H9 (cell line): ENCODE results near the gene JAKMIP3. TPM values are rescaled to one million over a fixed set of nuclear protein-coding genes. Genes with fewer than 3 reads are reported as not detected.

ENCODE experiments used
- DNase-seq: peaks from one replicate; pipeline ENCODE4 v3.0.0-alpha.2; 2017
- H2AFZ ChIP-seq: one replicate; pipeline ENCODE4 v1.6.1; 2013; ENCODE audit warnings: mild to moderate bottlenecking, low read length, control low read depth, moderate library complexity
- H2AK5ac ChIP-seq: 2 replicates; pipeline ENCODE4 v1.6.1; 2013; ENCODE audit warnings: low read length, control low read depth, mixed read lengths; ENCODE audit not compliant: insufficient read length
- H2BK120ac ChIP-seq: one replicate; pipeline ENCODE4 v1.6.1; 2013; ENCODE audit warnings: low read depth, mild to moderate bottlenecking, low read length, control low read depth, inconsistent platforms; ENCODE audit not compliant: poor library complexity, severe bottlenecking
- H2BK12ac ChIP-seq: 2 replicates; pipeline ENCODE4 v1.6.1; 2013; ENCODE audit warnings: low read length, control low read depth, mixed read lengths, low read depth; ENCODE audit not compliant: insufficient read length
- H2BK15ac ChIP-seq: 2 replicates; pipeline ENCODE4 v1.6.1; 2013; ENCODE audit warnings: low read depth, low read length, control low read depth
- H2BK20ac ChIP-seq: one replicate; pipeline ENCODE4 v1.6.1; 2013; ENCODE audit warnings: low read depth, mild to moderate bottlenecking, low read length, control low read depth, inconsistent platforms; ENCODE audit not compliant: poor library complexity, severe bottlenecking
- H2BK5ac ChIP-seq: 2 replicates; pipeline ENCODE4 v1.6.1; 2013; ENCODE audit warnings: low read length, control low read depth, mixed read lengths; ENCODE audit not compliant: insufficient read length
- H3K14ac ChIP-seq: 2 replicates; pipeline ENCODE4 v1.6.1; 2013; ENCODE audit warnings: low read length, control low read depth; ENCODE audit not compliant: insufficient read depth
- H3K18ac ChIP-seq: 2 replicates; pipeline ENCODE4 v1.6.1; 2013; ENCODE audit warnings: low read depth, mild to moderate bottlenecking, mixed read lengths, low read length, control low read depth; ENCODE audit not compliant: insufficient read length
- H3K23ac ChIP-seq: 2 replicates; pipeline ENCODE4 v1.6.1; 2013; ENCODE audit warnings: low read length, control low read depth, mixed read lengths, low read depth; ENCODE audit not compliant: insufficient read length
- H3K23me2 ChIP-seq: 2 replicates; pipeline ENCODE4 v1.6.1; 2013; ENCODE audit warnings: low read depth, mild to moderate bottlenecking, mixed read lengths, low read length, control low read depth; ENCODE audit not compliant: insufficient read length, poor library complexity, severe bottlenecking
- H3K27ac ChIP-seq: 2 replicates; pipeline ENCODE4 v1.5.1; 2013; ENCODE audit warnings: low read length, control low read depth, mixed read lengths, low read depth; ENCODE audit not compliant: insufficient read length
- H3K27me3 ChIP-seq: 2 replicates; pipeline ENCODE4 v1.6.1; 2013; ENCODE audit warnings: low read length, control low read depth, inconsistent platforms; ENCODE audit not compliant: insufficient read depth
- H3K4ac ChIP-seq: 2 replicates; pipeline ENCODE4 v1.6.1; 2013; ENCODE audit warnings: low read depth, mild to moderate bottlenecking, control low read depth, inconsistent platforms, low read length, moderate library complexity
- H3K4me1 ChIP-seq: 2 replicates; pipeline ENCODE4 v1.6.1; 2013; ENCODE audit warnings: low read length, control low read depth, inconsistent platforms; ENCODE audit not compliant: insufficient read depth
- H3K4me2 ChIP-seq: 2 replicates; pipeline ENCODE4 v1.6.1; 2013; ENCODE audit warnings: low read length, control low read depth, mixed read lengths; ENCODE audit not compliant: insufficient read length, insufficient read depth
- H3K56ac ChIP-seq: 2 replicates; pipeline ENCODE4 v1.6.1; 2013; ENCODE audit warnings: low read depth, mild to moderate bottlenecking, mixed read lengths, low read length, control low read depth; ENCODE audit not compliant: insufficient read length
- H3K79me1 ChIP-seq: 2 replicates; pipeline ENCODE4 v1.6.1; 2013; ENCODE audit warnings: low read depth, mild to moderate bottlenecking, moderate library complexity, low read length, control low read depth, inconsistent platforms; ENCODE audit not compliant: insufficient read depth, poor library complexity, severe bottlenecking
- H3K79me2 ChIP-seq: 2 replicates; pipeline ENCODE4 v1.6.1; 2013; ENCODE audit warnings: low read length, control low read depth, inconsistent platforms; ENCODE audit not compliant: insufficient read depth
- H3K9ac ChIP-seq: 2 replicates; pipeline ENCODE4 v1.6.1; 2013; ENCODE audit warnings: low read length, control low read depth, mixed read lengths; ENCODE audit not compliant: insufficient read length; ENCODE audit errors: extremely low read depth
- H3K9me3 ChIP-seq: one replicate; pipeline ENCODE4 v1.6.1; 2013; ENCODE audit warnings: low read depth, low read length, inconsistent platforms; ENCODE audit not compliant: control insufficient read depth
- H3T11ph ChIP-seq: one replicate; pipeline ENCODE4 v1.6.1; 2013; ENCODE audit warnings: mild to moderate bottlenecking, low read length, control low read depth, inconsistent platforms
- H4K20me1 ChIP-seq: one replicate; pipeline ENCODE4 v1.6.1; 2013; ENCODE audit not compliant: control insufficient read depth, insufficient read length, insufficient read depth
- H4K5ac ChIP-seq: 2 replicates; pipeline ENCODE4 v1.6.1; 2013; ENCODE audit warnings: low read depth, mild to moderate bottlenecking, mixed read lengths, low read length, control low read depth; ENCODE audit not compliant: insufficient read length
- H4K8ac ChIP-seq: replicated peaks from 2 replicates; pipeline ENCODE4 v1.6.1; 2013; ENCODE audit warnings: low read length, control low read depth, mixed read lengths, low read depth; ENCODE audit not compliant: insufficient read length
- H4K91ac ChIP-seq: 2 replicates; pipeline ENCODE4 v1.6.1; 2013; ENCODE audit warnings: low read depth, mild to moderate bottlenecking, moderate library complexity, mixed read lengths, low read length, control low read depth; ENCODE audit not compliant: insufficient read length
- H3K27ac Mint-ChIP-seq, 3 experiments: 2 replicates in 2 of 3; 3 replicates in 1 of 3; pipeline ENCODE4 v1.8.0; 2020 to 2021; ENCODE audit warnings: mixed read lengths in 3 of 3, mild to moderate bottlenecking in 1 of 3, moderate library complexity in 1 of 3
- H3K27me3 Mint-ChIP-seq: 2 replicates; pipeline ENCODE4 v1.8.0; 2021; ENCODE audit warnings: low read depth, mild to moderate bottlenecking, moderate library complexity, mixed read lengths
- H3K36me3 Mint-ChIP-seq, 3 experiments: 2 replicates in 2 of 3; 3 replicates in 1 of 3; pipeline ENCODE4 v1.8.0; 2020 to 2021; ENCODE audit warnings: low read depth in 3 of 3, mixed read lengths in 3 of 3; ENCODE audit not compliant: insufficient read depth in 1 of 3
- H3K4me1 Mint-ChIP-seq, 2 experiments: 2 replicates each; pipeline ENCODE4 v1.8.0; 2020; ENCODE audit warnings: mixed read lengths in 2 of 2
- H3K4me3 Mint-ChIP-seq, 2 experiments: 2 replicates in 1 of 2; 3 replicates in 1 of 2; pipeline ENCODE4 v1.8.0; 2020 to 2021; ENCODE audit warnings: mild to moderate bottlenecking in 2 of 2, mixed read lengths in 2 of 2, moderate library complexity in 1 of 2
- H3K9me3 Mint-ChIP-seq, 2 experiments: 2 replicates in 1 of 2; 3 replicates in 1 of 2; pipeline ENCODE4 v1.8.0; 2020; ENCODE audit warnings: mild to moderate bottlenecking in 2 of 2, mixed read lengths in 2 of 2, moderate library complexity in 1 of 2
- WGBS: extraction: QIAGEN DNeasy Blood & Tissue Kit; methylation state at CpG from one replicate; pipeline ENCODE4 v1.1.7; 2013; ENCODE audit warnings: missing lambda C conversion rate, low lambda C conversion rate, mixed read lengths; ENCODE audit not compliant: insufficient read length; ENCODE audit errors: extremely low coverage; 5-methylcytosine and 5-hydroxymethylcytosine counted together
- total RNA-seq: library from RNA; stranded (reverse); gene quantifications from 2 replicates; pipeline ENCODE4 v1.2.1, GENCODE V29; 2021
- TF ChIP-seq, protein P1 (sequence below): fragments of 200-600 bp; sonication (generic); conservative IDR thresholded peaks from 3 replicates; pipeline ENCODE4 v1.8.0; 2021; ENCODE audit warnings: antibody characterized with exemption, mild to moderate bottlenecking

The JAKMIP3 gene
- total RNA-seq, 1 experiment from 2014 or later = 0.50 TPM

DNA sequence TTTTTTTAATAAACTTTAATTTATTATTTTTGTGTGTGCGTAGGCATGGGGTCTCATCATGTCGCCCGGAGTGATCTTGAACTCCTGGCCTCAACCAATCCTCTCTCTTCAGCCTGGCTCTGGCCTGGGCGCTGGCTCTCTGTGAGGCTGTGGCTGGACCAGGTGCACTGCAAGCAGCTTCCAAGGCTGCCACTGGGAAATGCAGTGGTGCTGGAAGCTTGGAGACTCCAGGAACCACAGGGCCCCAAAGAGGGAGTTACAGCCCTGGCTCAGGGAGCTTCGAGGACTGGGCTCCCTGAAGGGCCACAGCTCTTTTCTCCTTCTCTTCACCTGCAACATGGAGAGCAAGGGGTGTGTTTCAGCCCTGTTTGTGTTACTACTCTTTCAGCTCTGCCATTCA is 47.3 kb upstream of the JAKMIP3 start:
- H3K4me1 Mint-ChIP-seq = peaks cover 19 to 27% of the 10 kb centered on the region in 2 experiments
- Histone ChIP-seq H2BK20ac (no peak overlapping the region), H3K18ac (no peak overlapping the region), H3K23ac (no peak overlapping the region), H2BK120ac (no peak overlapping the region), H3K27me3 (no peaks in the 10 kb centered on the region), H4K8ac (no peak overlapping the region), H2BK12ac (no peak overlapping the region), H3K14ac (no peak overlapping the region), H3K79me1 (no peaks in the 10 kb centered on the region), H3K9me3 (no peaks in the 10 kb centered on the region), H2BK15ac (no peak overlapping the region), H3K79me2 (no peaks in the 10 kb centered on the region), H4K91ac (no peak overlapping the region), H3K4ac (no peak overlapping the region), H4K20me1 (no peaks in the 10 kb centered on the region), H3K23me2 (no peaks in the 10 kb centered on the region), H3K4me2 (no peak overlapping the region), H3K56ac (no peak overlapping the region), H3K4me1 (no peaks in the 10 kb centered on the region; the same call in 1 of the 2 replicates), H3K27ac (no peak overlapping the region), H3T11ph (no peak overlapping the region), H2BK5ac (no peak overlapping the region), H4K5ac (no peak overlapping the region), H2AK5ac (no peak overlapping the region), H3K9ac (no peak overlapping the region), H2AFZ (no peak overlapping the region)
- no peaks in the 10 kb centered on the region for H3K9me3 Mint-ChIP-seq
- H3K36me3 Mint-ChIP-seq = no peaks in the 10 kb centered on the region; a peak in 1 of 7 replicates
- TF ChIP-seq, protein P1, sequence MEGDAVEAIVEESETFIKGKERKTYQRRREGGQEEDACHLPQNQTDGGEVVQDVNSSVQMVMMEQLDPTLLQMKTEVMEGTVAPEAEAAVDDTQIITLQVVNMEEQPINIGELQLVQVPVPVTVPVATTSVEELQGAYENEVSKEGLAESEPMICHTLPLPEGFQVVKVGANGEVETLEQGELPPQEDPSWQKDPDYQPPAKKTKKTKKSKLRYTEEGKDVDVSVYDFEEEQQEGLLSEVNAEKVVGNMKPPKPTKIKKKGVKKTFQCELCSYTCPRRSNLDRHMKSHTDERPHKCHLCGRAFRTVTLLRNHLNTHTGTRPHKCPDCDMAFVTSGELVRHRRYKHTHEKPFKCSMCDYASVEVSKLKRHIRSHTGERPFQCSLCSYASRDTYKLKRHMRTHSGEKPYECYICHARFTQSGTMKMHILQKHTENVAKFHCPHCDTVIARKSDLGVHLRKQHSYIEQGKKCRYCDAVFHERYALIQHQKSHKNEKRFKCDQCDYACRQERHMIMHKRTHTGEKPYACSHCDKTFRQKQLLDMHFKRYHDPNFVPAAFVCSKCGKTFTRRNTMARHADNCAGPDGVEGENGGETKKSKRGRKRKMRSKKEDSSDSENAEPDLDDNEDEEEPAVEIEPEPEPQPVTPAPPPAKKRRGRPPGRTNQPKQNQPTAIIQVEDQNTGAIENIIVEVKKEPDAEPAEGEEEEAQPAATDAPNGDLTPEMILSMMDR = no peak
- no peak overlapping the region for H3K27ac Mint-ChIP-seq
- no CpG with 5 or more reads among the region's 5 CpGs for WGBS
- H3K27me3 Mint-ChIP-seq = peaks cover 18% of the 10 kb centered on the region
- DNase-seq = no peak
- no peak overlapping the region for H3K4me3 Mint-ChIP-seq
